VCaP (cell line): ENCODE data around the gene AUTS2.

Experiments used
- H3K27ac ChIP-seq: fragments of 450-650 bp; 2 replicates; pipeline ENCODE4 v1.5.1; 2017
- TF ChIP-seq, protein P1 (sequence below): fragments of 450-650 bp; conservative IDR thresholded peaks from 2 replicates; pipeline ENCODE4 v1.5.1; 2017; ENCODE audit warnings: mild to moderate bottlenecking, moderate library complexity

AUTS2 gene

GRCh38 chr7:70028620-70029019 is 430.3 kb downstream of the AUTS2 start:
- no peak overlapping the region for H3K27ac ChIP-seq
- TF ChIP-seq, protein P1, sequence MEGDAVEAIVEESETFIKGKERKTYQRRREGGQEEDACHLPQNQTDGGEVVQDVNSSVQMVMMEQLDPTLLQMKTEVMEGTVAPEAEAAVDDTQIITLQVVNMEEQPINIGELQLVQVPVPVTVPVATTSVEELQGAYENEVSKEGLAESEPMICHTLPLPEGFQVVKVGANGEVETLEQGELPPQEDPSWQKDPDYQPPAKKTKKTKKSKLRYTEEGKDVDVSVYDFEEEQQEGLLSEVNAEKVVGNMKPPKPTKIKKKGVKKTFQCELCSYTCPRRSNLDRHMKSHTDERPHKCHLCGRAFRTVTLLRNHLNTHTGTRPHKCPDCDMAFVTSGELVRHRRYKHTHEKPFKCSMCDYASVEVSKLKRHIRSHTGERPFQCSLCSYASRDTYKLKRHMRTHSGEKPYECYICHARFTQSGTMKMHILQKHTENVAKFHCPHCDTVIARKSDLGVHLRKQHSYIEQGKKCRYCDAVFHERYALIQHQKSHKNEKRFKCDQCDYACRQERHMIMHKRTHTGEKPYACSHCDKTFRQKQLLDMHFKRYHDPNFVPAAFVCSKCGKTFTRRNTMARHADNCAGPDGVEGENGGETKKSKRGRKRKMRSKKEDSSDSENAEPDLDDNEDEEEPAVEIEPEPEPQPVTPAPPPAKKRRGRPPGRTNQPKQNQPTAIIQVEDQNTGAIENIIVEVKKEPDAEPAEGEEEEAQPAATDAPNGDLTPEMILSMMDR = no peak

- TF ChIP-seq, protein P1 = no peak
- H3K27ac ChIP-seq = no peak overlapping the region
These were observed 431.7 kb downstream of the AUTS2 start for GRCh38 chr7:70029993-70030392.

- TF ChIP-seq, protein P1 = no peak
These were observed 432.5 kb downstream of the AUTS2 start for GRCh38 chr7:70030745-70031144.

DNA sequence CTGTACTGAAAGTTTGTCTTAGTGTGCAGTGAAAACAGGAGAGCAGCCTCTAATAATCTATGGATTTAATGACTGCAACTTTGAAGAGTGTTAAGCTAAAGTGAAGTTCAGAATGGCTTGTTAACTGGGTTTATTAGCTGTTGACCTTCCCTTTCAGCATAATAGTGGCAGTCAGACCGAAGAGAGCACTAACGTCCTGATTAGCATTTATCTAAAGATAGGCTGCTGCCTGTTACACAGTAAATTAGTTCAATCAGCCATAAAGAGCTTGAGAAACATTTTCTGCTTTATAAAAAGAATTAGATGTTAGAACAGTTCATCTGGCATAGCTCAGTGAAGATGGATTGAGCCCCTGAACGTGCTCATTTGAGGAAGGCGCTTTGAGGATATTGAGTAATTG is 433.0 kb downstream of the AUTS2 start:
- TF ChIP-seq, protein P1 = no peak
- H3K27ac ChIP-seq = no peak overlapping the region

More at GRCh38 chr7:70030745-70031144, 432.5 kb downstream of the AUTS2 start:
- H3K27ac ChIP-seq = no peak overlapping the region

DNA sequence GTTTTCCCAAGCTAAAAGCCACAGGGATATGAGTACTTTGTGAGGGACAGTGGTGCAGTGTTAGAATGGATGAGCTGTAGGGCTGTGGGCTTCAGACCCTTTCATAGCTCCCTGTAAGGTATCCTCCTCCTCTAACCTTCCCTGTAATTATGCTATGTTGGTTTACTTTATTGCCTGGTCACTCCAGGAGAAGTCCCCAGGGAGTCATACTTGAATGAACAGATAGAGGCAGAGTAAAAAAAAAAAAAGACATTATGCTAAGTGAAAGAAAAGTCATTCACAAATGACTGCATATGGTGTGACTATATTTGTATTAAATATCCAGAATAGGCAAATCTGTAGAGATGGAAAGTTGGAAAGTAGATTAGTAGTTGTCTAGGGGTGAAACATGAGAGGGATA is 434.4 kb downstream of the AUTS2 start:
- TF ChIP-seq, protein P1 = no peak
- no peak overlapping the region for H3K27ac ChIP-seq

GRCh38 chr7:70033226-70033625 is 435.0 kb downstream of the AUTS2 start:
- TF ChIP-seq, protein P1 = no peak
- H3K27ac ChIP-seq = no peak overlapping the region

- H3K27ac ChIP-seq = no peak overlapping the region
- TF ChIP-seq, protein P1 = no peak
These were observed 436.7 kb downstream of the AUTS2 start for GRCh38 chr7:70034999-70035398.

- H3K27ac ChIP-seq = no peak overlapping the region
- TF ChIP-seq, protein P1 = no peak
These were observed 437.2 kb downstream of the AUTS2 start for GRCh38 chr7:70035519-70035918.
